Measurements from ENCODE around the gene POLH. TPM values are rescaled to one million over a fixed set of nuclear protein-coding genes. Genes with fewer than 3 reads are reported as not detected.

POLH gene
- total and polyA plus RNA-seq, 2 of the 4 experiments (the other 2 are of a cell fraction), result 13.3 to 26.0 TPM

DNA sequence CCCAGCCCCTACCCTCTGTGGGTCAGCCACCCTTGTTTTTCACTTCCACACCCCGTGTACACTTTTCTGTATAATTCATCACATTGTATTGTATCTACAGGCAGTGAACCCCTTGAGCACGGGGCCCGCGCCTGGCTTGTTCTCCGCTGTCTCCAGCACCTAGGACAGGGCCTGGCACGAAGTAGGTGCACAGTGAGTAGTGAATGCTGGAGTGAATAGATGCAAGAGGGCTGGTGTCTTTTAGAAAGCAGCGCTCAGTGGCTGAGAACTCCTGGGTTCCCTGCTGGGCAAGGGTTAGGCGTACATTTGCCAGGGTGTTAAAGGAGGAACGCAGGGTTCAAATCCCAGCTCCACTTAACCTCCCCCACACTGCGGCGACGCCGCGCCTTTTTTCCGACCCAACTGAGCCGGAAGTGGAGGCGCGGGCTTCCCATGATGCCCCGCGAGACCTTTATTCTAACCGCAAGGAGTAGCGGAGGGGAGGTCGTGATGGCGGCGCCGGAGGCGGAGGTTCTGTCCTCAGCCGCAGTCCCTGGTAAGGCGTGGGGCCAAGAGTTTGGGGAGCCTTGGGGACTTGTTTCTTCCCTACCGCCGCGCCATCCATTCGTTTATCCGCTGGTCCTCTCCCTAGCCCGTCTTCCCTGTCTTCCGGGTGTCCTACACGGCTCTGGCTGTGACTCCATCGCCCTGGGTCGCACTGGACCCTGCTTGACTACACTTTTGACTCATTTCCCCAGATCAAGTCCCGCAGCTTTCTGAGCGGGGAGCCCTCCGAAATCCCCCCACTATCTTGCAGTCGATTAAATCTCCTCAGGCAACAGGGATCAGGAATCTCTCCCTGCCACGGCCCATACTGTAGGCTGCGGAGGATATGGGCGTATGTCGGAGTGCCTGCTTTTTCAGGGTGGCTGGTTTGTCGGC, 59.7 kb downstream of the POLH start, which contains the start of gene MAD2L1BP:
Gene MAD2L1BP (plus strand): TSS at position 454 of the 921 bp plus-strand sequence. CDS start 36 bp downstream, at position 490.
- peaks cover 12% of the 10 kb centered on the region for H3K9me1 ChIP-seq (ENCODE audit: insufficient read depth, low read length)
- peaks cover 17% of the 10 kb centered on the region for H4K20me1 ChIP-seq (ENCODE audit: insufficient read depth, low read length)
- peak within 1 kb of the TSS; percentile 36 for H2BK5ac ChIP-seq (ENCODE audit: low read depth, low read length, poor library complexity, severe bottlenecking)
- ChIA-PET CTCF (no interaction called here), POLR2A (ENCODE audit: unreplicated experiment) (no interaction called here)
- H3K27ac ChIP-seq (ENCODE audit: insufficient read depth, low read length), result peak within 1 kb of the TSS; percentile 84
- peak within 1 kb of the TSS; percentile 86 for H3K4ac ChIP-seq (ENCODE audit: low read depth, low read length)
- DNase-seq, result peak; percentile 63
- H4K5ac ChIP-seq (ENCODE audit: low read depth, low read length), result peak within 1 kb of the TSS; percentile 99
- peak within 1 kb of the TSS; percentile 66; the same call in 1 of the 2 replicates for H2BK20ac ChIP-seq (ENCODE audit: low read depth, low read length)
- peak within 1 kb of the TSS; percentile 86 to 100 for H4K8ac ChIP-seq (ENCODE audit: low read depth in 2 of 2, low read length in 2 of 2)
- H3K4me1 ChIP-seq (ENCODE audit: control insufficient read depth, insufficient read depth, low read length), result peaks cover 9% of the 10 kb centered on the region
- 0% methylated on average over 6 of the region's 48 CpGs; no CpG with 5 or more reads in 1 of the 2 experiments for WGBS, 2 experiments (ENCODE audit: extremely low coverage in 2 of 2, insufficient read length in 1 of 2)
- H3K4me3 ChIP-seq (ENCODE audit: insufficient read depth, low read depth, low read length), result peak within 1 kb of the TSS; percentile 79
- H3K79me1 ChIP-seq (ENCODE audit: low read depth in 1 of 2, low read length in 2 of 2), result peaks cover 23 to 38% of the 10 kb centered on the region in 2 experiments
- H3K27me3 ChIP-seq (ENCODE audit: control insufficient read depth, insufficient read depth, low read length), result no peaks in the 10 kb centered on the region
- H2AK9ac ChIP-seq (replicated peaks; ENCODE audit: low read depth, low read length, poor library complexity), result peak within 1 kb of the TSS; percentile 71
- H3K36me3 ChIP-seq (ENCODE audit: control insufficient read depth, insufficient read depth, low read length), result peaks cover 18% of the 10 kb centered on the region
- peak within 1 kb of the TSS; percentile 88 for H3K23ac ChIP-seq (ENCODE audit: low read depth, low read length)
- peak within 1 kb of the TSS; percentile 95 for H3K9ac ChIP-seq (ENCODE audit: low read depth, low read length)
- peak within 1 kb of the TSS; percentile 80 for H3K18ac ChIP-seq (ENCODE audit: low read depth, low read length)
- intact Hi-C loops (cut with micrococcal nuclease) (no loop called here), in situ Hi-C loops (cut with MboI; ENCODE audit: low sequenced_read_pairs) (no loop called here), dilution Hi-C loops (cut with HindIII; ENCODE audit: low sequenced_read_pairs, unreplicated experiment) (no loop called here)
- peak within 1 kb of the TSS; percentile 7; the same call in 2 of the 3 replicates for H2BK15ac ChIP-seq (ENCODE audit: low read depth, low read length)
- peak within 1 kb of the TSS; percentile 92 for H4K91ac ChIP-seq (ENCODE audit: insufficient read depth, low read depth, low read length)
- no peaks in the 10 kb centered on the region for H3K9me3 ChIP-seq (ENCODE audit: control insufficient read depth, insufficient read depth, low read length)
- H3K14ac ChIP-seq (replicated peaks; ENCODE audit: low read depth, low read length), result peak within 1 kb of the TSS; percentile 77
- no TSS peak for BruUV-seq (replicated peaks)
- H3K56ac ChIP-seq (ENCODE audit: extremely low read depth, insufficient read depth, low read length), result peak within 1 kb of the TSS; percentile 61
- H2AFZ ChIP-seq (replicated peaks; ENCODE audit: low read length, poor library complexity), result peak within 1 kb of the TSS; percentile 96
- ATAC-seq (ENCODE audit: low read depth), result peak; percentile 96
- peak within 1 kb of the TSS; percentile 84 for H2AK5ac ChIP-seq (ENCODE audit: low read depth, low read length)
- H3K4me2 ChIP-seq (ENCODE audit: low read depth, low read length), result peak within 1 kb of the TSS; percentile 100
- peak within 1 kb of the TSS; percentile 71 for H2BK120ac ChIP-seq (ENCODE audit: low read depth, low read length)
- TF ChIP-seq MAZ (IDR thresholded peaks at IDR 0.05; ENCODE audit: borderline replicate concordance, low read depth, low read length) (0 out of 2 replicates have a peak, but pooled peaks have one; percentile 60), BHLHE40 (IDR thresholded peaks at IDR 0.05; ENCODE audit: low read depth, low read length) (no peak), RAD21 (IDR thresholded peaks at IDR 0.05; ENCODE audit: low read length) (no peak), RFX5 (IDR thresholded peaks at IDR 0.05; ENCODE audit: low read depth, low read length) (no peak), NFE2L2 (IDR thresholded peaks at IDR 0.05; ENCODE audit: low read depth, low read length) (0 out of 2 replicates have a peak, but pooled peaks have one; percentile 2), RCOR1 (IDR thresholded peaks at IDR 0.05; ENCODE audit: insufficient replicate concordance, low read length) (no peak), CEBPB (IDR thresholded peaks at IDR 0.05; ENCODE audit: low read depth, low read length) (no peak), POLR2A (IDR thresholded peaks at IDR 0.05; ENCODE audit: low read depth, low read length) (peak; percentile 91), SMC3 (IDR thresholded peaks at IDR 0.05; ENCODE audit: low read depth, low read length) (no peak), MXI1 (IDR thresholded peaks at IDR 0.05; ENCODE audit: borderline replicate concordance, low read depth, low read length) (0 out of 2 replicates have a peak, but pooled peaks have one; percentile 21), MAFK (IDR thresholded peaks at IDR 0.05; ENCODE audit: low read depth, low read length) (no peak), CHD1 (IDR thresholded peaks at IDR 0.05; ENCODE audit: low read depth, low read length) (no peak; the same call in 1 of the 2 replicates), FOS (IDR thresholded peaks at IDR 0.05; ENCODE audit: low read depth, low read length) (no peak)
- TF ChIP-seq, protein P1, sequence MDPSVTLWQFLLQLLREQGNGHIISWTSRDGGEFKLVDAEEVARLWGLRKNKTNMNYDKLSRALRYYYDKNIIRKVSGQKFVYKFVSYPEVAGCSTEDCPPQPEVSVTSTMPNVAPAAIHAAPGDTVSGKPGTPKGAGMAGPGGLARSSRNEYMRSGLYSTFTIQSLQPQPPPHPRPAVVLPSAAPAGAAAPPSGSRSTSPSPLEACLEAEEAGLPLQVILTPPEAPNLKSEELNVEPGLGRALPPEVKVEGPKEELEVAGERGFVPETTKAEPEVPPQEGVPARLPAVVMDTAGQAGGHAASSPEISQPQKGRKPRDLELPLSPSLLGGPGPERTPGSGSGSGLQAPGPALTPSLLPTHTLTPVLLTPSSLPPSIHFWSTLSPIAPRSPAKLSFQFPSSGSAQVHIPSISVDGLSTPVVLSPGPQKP (IDR thresholded peaks at IDR 0.05; ENCODE audit: borderline replicate concordance, low read depth, low read length), result peak; percentile 55; the same call in 1 of the 2 replicates
- TF ChIP-seq, protein P2, sequence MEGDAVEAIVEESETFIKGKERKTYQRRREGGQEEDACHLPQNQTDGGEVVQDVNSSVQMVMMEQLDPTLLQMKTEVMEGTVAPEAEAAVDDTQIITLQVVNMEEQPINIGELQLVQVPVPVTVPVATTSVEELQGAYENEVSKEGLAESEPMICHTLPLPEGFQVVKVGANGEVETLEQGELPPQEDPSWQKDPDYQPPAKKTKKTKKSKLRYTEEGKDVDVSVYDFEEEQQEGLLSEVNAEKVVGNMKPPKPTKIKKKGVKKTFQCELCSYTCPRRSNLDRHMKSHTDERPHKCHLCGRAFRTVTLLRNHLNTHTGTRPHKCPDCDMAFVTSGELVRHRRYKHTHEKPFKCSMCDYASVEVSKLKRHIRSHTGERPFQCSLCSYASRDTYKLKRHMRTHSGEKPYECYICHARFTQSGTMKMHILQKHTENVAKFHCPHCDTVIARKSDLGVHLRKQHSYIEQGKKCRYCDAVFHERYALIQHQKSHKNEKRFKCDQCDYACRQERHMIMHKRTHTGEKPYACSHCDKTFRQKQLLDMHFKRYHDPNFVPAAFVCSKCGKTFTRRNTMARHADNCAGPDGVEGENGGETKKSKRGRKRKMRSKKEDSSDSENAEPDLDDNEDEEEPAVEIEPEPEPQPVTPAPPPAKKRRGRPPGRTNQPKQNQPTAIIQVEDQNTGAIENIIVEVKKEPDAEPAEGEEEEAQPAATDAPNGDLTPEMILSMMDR (conservative IDR thresholded peaks at IDR 0.05; ENCODE audit: low read depth, low read length), result no peak
